Stomach (tissue), 9 donors: ENCODE measurements around the gene PDZRN3. TPM values are rescaled to one million over a fixed set of nuclear protein-coding genes. Genes with fewer than 3 reads are reported as not detected.

ENCODE experiments used
- DNase-seq, 2 donors: peaks; one replicate each; pipeline versions ENCODE4 v3.0.0 to v3.0.0-alpha.2; 2013 to 2019
- H3K27ac ChIP-seq, 5 donors: fragments of 200-600 bp in 4 of 5; sonication (generic) in 4 of 5; one replicate each; pipeline ENCODE4 v1.5.1; 2013 to 2019; ENCODE audit warnings: mild to moderate bottlenecking in 1 of 5, moderate library complexity in 1 of 5
- H3K27me3 ChIP-seq, 3 donors: fragments of 200-600 bp; sonication (generic); one replicate each; pipeline ENCODE4 v1.5.1; 2017 to 2019; ENCODE audit warnings: mixed run types in 1 of 3
- H3K36me3 ChIP-seq, 4 donors: fragments of 200-600 bp; sonication (generic); 1 replicate in 3 of 4; 2 replicates in 1 of 4; pipeline ENCODE4 v1.5.1; 2016 to 2019
- H3K4me1 ChIP-seq, 4 donors: fragments of 200-600 bp; sonication (generic); one replicate each; pipeline ENCODE4 v1.5.1; 2016 to 2019
- H3K4me3 ChIP-seq, 4 donors: fragments of 200-600 bp; sonication (generic) in 3 of 4; one replicate each; pipeline ENCODE4 v1.5.1; 2016 to 2019; ENCODE audit warnings: mild to moderate bottlenecking in 1 of 4
- H3K9me3 ChIP-seq, 4 donors: fragments of 200-600 bp; sonication (generic); one replicate each; pipeline ENCODE4 v1.5.1; 2016 to 2019
- CTCF ChIP-seq, 7 experiments: fragments of 450-650 bp in 4 of 7; fragments of 200-600 bp in 3 of 7; sonication (generic) in 3 of 7; IDR thresholded peaks; one replicate each; pipeline ENCODE4 v1.5.1; 2016 to 2019; ENCODE audit warnings: antibody characterized with exemption in 7 of 7, control low read depth in 2 of 7, mild to moderate bottlenecking in 1 of 7
- EP300 ChIP-seq: sonication (generic); formaldehyde crosslinking; IDR thresholded peaks from one replicate; pipeline ENCODE4 v1.6.1; 2017; ENCODE audit warnings: antibody characterized with exemption
- POLR2A ChIP-seq, 4 donors: fragments of 450-650 bp; IDR thresholded peaks; one replicate each; pipeline ENCODE4 v1.6.1; 2016; ENCODE audit warnings: antibody characterized with exemption in 4 of 4, control low read depth in 2 of 4, mild to moderate bottlenecking in 1 of 4, moderate library complexity in 1 of 4
- POLR2AphosphoS5 ChIP-seq, 3 donors: sonication (generic); formaldehyde crosslinking; IDR thresholded peaks; one replicate each; pipeline ENCODE4 v1.6.1; 2016; ENCODE audit warnings: antibody characterized with exemption in 3 of 3
- WGBS, 5 donors: extraction: QIAGEN DNeasy Blood & Tissue Kit in 3 of 5; methylation state at CpG; one replicate each; pipeline versions ENCODE4 v1.1.5 to v1.1.7; 2013 to 2018; 5-methylcytosine and 5-hydroxymethylcytosine counted together
- intact Hi-C: fragments of 100-400 bp; cut with DNase I; formaldehyde crosslinking; loops from one replicate; pipeline ENCODE4 v1.15.1; 2023; ENCODE audit warnings: low total_unique reads
- polyA plus RNA-seq, 3 donors: library from polyadenylated mRNA; stranded (reverse); fragments of 200-250 nt; gene quantifications; one replicate each; pipeline ENCODE4 v1.2.3, GENCODE V29; 2013
- total RNA-seq, 5 donors: library from RNA; depleted of rRNA; stranded (reverse); fragments of >200 nt; gene quantifications; one replicate each; pipeline versions ENCODE4 v1.1.0 to v1.2.3, GENCODE V29; 2014 to 2016
- donor health status: healthy with polysubstance abuse.
- donor health status: Bipolar disorder and iron deficiency.
- donor health status: healthy.

PDZRN3 gene
- total and polyA plus RNA-seq, 8 donors = 21.9 to 174 (median 63.0) TPM

GRCh38 chr3:73411545-73411944, 213.2 kb downstream of the PDZRN3 start:
- no peak for TF ChIP-seq EP300
- TF ChIP-seq POLR2A (IDR thresholded peaks at IDR 0.05) = no peak
- no peak for TF ChIP-seq POLR2AphosphoS5 (IDR thresholded peaks at IDR 0.05)
- no peak for TF ChIP-seq CTCF (IDR thresholded peaks at IDR 0.05)
- H3K4me3 ChIP-seq = no peak overlapping the region
- 80 to 90% (median 88%) methylated on average over 7 of the region's 7 CpGs for WGBS, 5 donors

GRCh38 chr3:73409138-73409763, 215.5 kb downstream of the PDZRN3 start:
- no peaks in the 10 kb centered on the region for H3K27me3 ChIP-seq
- intact Hi-C loops = no loop called here
- no peaks in the 10 kb centered on the region for H3K36me3 ChIP-seq
- H3K9me3 ChIP-seq = no peaks in the 10 kb centered on the region
- no peak for TF ChIP-seq POLR2A (IDR thresholded peaks at IDR 0.05)
- TF ChIP-seq EP300 = no peak
- no peak for TF ChIP-seq CTCF (IDR thresholded peaks at IDR 0.05)
- TF ChIP-seq POLR2AphosphoS5 (IDR thresholded peaks at IDR 0.05) = no peak
- H3K4me1 ChIP-seq = peaks cover 0 to 79% (median 48%) of the 10 kb centered on the region in 4 donors
- no peak for DNase-seq
- peak overlapping the region in 4 of 5 donors; percentile 38 to 89 (median 82) for H3K27ac ChIP-seq
- no peak overlapping the region for H3K4me3 ChIP-seq
- 62 to 76% (median 73%) methylated on average over 10 of the region's 10 CpGs for WGBS, 5 donors

More at GRCh38 chr3:73411545-73411944, 213.2 kb downstream of the PDZRN3 start:
- peak overlapping the region in 4 of 5 donors; percentile 4 to 89 (median 61) for H3K27ac ChIP-seq
- H3K9me3 ChIP-seq = no peaks in the 10 kb centered on the region
- H3K36me3 ChIP-seq = no peaks in the 10 kb centered on the region
- peaks cover 0 to 65% (median 37%) of the 10 kb centered on the region in 4 donors for H3K4me1 ChIP-seq
- no peak for DNase-seq
- intact Hi-C loops = no loop called here
- no peaks in the 10 kb centered on the region for H3K27me3 ChIP-seq

GRCh38 chr3:73408634-73409033, 216.1 kb downstream of the PDZRN3 start:
- H3K27ac ChIP-seq = peak overlapping the region in 4 of 5 donors; percentile 38 to 89 (median 82)
- no peak for DNase-seq
- intact Hi-C loops = no loop called here
- peaks cover 0 to 80% (median 50%) of the 10 kb centered on the region in 4 donors for H3K4me1 ChIP-seq
- peaks cover 0 to under 1% (median 0%) of the 10 kb centered on the region in 4 donors for H3K36me3 ChIP-seq
- H3K4me3 ChIP-seq = no peak overlapping the region
- H3K9me3 ChIP-seq = no peaks in the 10 kb centered on the region
- 81 to 88% (median 84%) methylated on average over 10 of the region's 10 CpGs for WGBS, 5 donors
- no peak for TF ChIP-seq POLR2A (IDR thresholded peaks at IDR 0.05)
- no peak for TF ChIP-seq CTCF (IDR thresholded peaks at IDR 0.05)
- TF ChIP-seq POLR2AphosphoS5 (IDR thresholded peaks at IDR 0.05) = no peak
- no peak for TF ChIP-seq EP300
- no peaks in the 10 kb centered on the region for H3K27me3 ChIP-seq

GRCh38 chr3:73407577-73407976, 217.2 kb downstream of the PDZRN3 start:
- peaks cover 0 to 81% (median 52%) of the 10 kb centered on the region in 4 donors for H3K4me1 ChIP-seq
- peak overlapping the region in 1 of 4 donors; percentile 29 for H3K4me3 ChIP-seq
- H3K9me3 ChIP-seq = no peaks in the 10 kb centered on the region
- WGBS, 5 donors = 64 to 84% (median 75%) methylated on average over 2 of the region's 2 CpGs
- H3K27me3 ChIP-seq = no peaks in the 10 kb centered on the region
- TF ChIP-seq POLR2A (IDR thresholded peaks at IDR 0.05) (no peak), POLR2AphosphoS5 (IDR thresholded peaks at IDR 0.05) (peak; percentile 13 to 75 (median 45))
- peaks cover 0 to 6% (median 0%) of the 10 kb centered on the region in 4 donors for H3K36me3 ChIP-seq
- H3K27ac ChIP-seq = peak overlapping the region in 4 of 5 donors; percentile 77 to 89 (median 82)
- intact Hi-C loops = no loop called here
- DNase-seq = peak in 1 of 2 donors; percentile 79

- TF ChIP-seq CTCF (IDR thresholded peaks at IDR 0.05) (no peak), POLR2AphosphoS5 (IDR thresholded peaks at IDR 0.05) (peak in 2 of 3 donors; percentile 45 to 60), POLR2A (IDR thresholded peaks at IDR 0.05) (no peak)
- H3K27me3 ChIP-seq = no peaks in the 10 kb centered on the region
- peak in 1 of 2 donors; percentile 57 for DNase-seq
- WGBS, 5 donors = 46 to 66% (median 55%) methylated on average over 4 of the region's 4 CpGs
- H3K9me3 ChIP-seq = no peaks in the 10 kb centered on the region
- H3K4me3 ChIP-seq = peak overlapping the region in 2 of 4 donors; percentile 2 to 16
- intact Hi-C loops = no loop called here
- peak overlapping the region in 4 of 5 donors; percentile 77 to 89 (median 82) for H3K27ac ChIP-seq
- H3K4me1 ChIP-seq = peaks cover 0 to 87% (median 51%) of the 10 kb centered on the region in 4 donors
- H3K36me3 ChIP-seq = peaks cover 0 to 6% (median 0%) of the 10 kb centered on the region in 4 donors
These were observed 218.9 kb downstream of the PDZRN3 start for GRCh38 chr3:73405853-73406252.
